IMR-90 (cell line): ENCODE data around the gene ACSM6. TPM values are rescaled to one million over a fixed set of nuclear protein-coding genes. Genes with fewer than 3 reads are reported as not detected.

Source experiments
- ATAC-seq: fragments of 200-7000 bp; cut with Tn5 transposase; 2 replicates; pipeline ENCODE4 v1.9.1; 2020; ENCODE audit warnings: low read depth, mild to moderate bottlenecking, moderate library complexity
- BruUV-seq: library from RNA; stranded (reverse); fragments of 400-500 nt; replicated peaks from 2 replicates; lab custom pipeline; 2021; lab: Mats Ljungman, UMichigan
- CTCF ChIA-PET: fragments of 300-600 bp; formaldehyde crosslinking; extraction: SDS; loops from one replicate; lab custom pipeline; 2021; ENCODE audit warnings: antibody characterized with exemption; lab: Yijun Ruan, JAX
- POLR2A ChIA-PET: fragments of 300-600 bp; sonication (Branson Sonifier 250); formaldehyde crosslinking; loops from one replicate; lab custom pipeline; 2022; ENCODE audit warnings: antibody characterized with exemption; ENCODE audit not compliant: unreplicated experiment; lab: Charles Lee
- DNase-seq: peaks from one replicate; pipeline ENCODE4 v3.0.0; 2013
- H2AFZ ChIP-seq: replicated peaks from 2 replicates; pipeline ENCODE3; 2013; ENCODE audit warnings: low read length, mild to moderate bottlenecking; ENCODE audit not compliant: poor library complexity
- H2AK5ac ChIP-seq: 2 replicates; pipeline ENCODE4 v1.6.1; 2013; ENCODE audit warnings: low read depth, low read length, inconsistent platforms
- H2AK9ac ChIP-seq: replicated peaks from 2 replicates; pipeline ENCODE3; 2013; ENCODE audit warnings: mild to moderate bottlenecking, low read depth, low read length, moderate library complexity; ENCODE audit not compliant: poor library complexity
- H2BK120ac ChIP-seq: 2 replicates; pipeline ENCODE4 v1.6.1; 2013; ENCODE audit warnings: low read depth, low read length, inconsistent platforms
- H2BK15ac ChIP-seq: 3 replicates; pipeline ENCODE4 v1.6.1; 2013; ENCODE audit warnings: low read depth, low read length, inconsistent platforms
- H2BK20ac ChIP-seq: 2 replicates; pipeline ENCODE4 v1.6.1; 2013; ENCODE audit warnings: low read depth, mild to moderate bottlenecking, inconsistent platforms, low read length, moderate library complexity
- H2BK5ac ChIP-seq: 2 replicates; pipeline ENCODE4 v1.6.1; 2013; ENCODE audit warnings: mild to moderate bottlenecking, low read depth, low read length, inconsistent platforms; ENCODE audit not compliant: poor library complexity, severe bottlenecking
- H3K14ac ChIP-seq: replicated peaks from 2 replicates; pipeline ENCODE4 v1.6.1; 2013; ENCODE audit warnings: low read depth, low read length, inconsistent platforms
- H3K18ac ChIP-seq: 2 replicates; pipeline ENCODE4 v1.6.1; 2013; ENCODE audit warnings: low read depth, low read length, control low read depth
- H3K23ac ChIP-seq: 2 replicates; pipeline ENCODE4 v1.6.1; 2013; ENCODE audit warnings: low read depth, low read length, inconsistent platforms
- H3K27ac ChIP-seq: 2 replicates; pipeline ENCODE4 v1.5.1; 2013; ENCODE audit warnings: mild to moderate bottlenecking, control low read depth, low read length; ENCODE audit not compliant: insufficient read depth
- H3K27me3 ChIP-seq: 2 replicates; pipeline ENCODE4 v1.6.1; 2013; ENCODE audit warnings: low read length; ENCODE audit not compliant: control insufficient read depth, insufficient read depth
- H3K36me3 ChIP-seq: 2 replicates; pipeline ENCODE4 v1.6.1; 2013; ENCODE audit warnings: low read length, mixed read lengths; ENCODE audit not compliant: control insufficient read depth, insufficient read depth
- H3K4ac ChIP-seq: 2 replicates; pipeline ENCODE4 v1.6.1; 2013; ENCODE audit warnings: low read depth, low read length, inconsistent platforms
- H3K4me1 ChIP-seq: 2 replicates; pipeline ENCODE4 v1.6.1; 2013; ENCODE audit warnings: low read length, mixed read lengths; ENCODE audit not compliant: control insufficient read depth, insufficient read depth
- H3K4me2 ChIP-seq: 2 replicates; pipeline ENCODE4 v1.6.1; 2013; ENCODE audit warnings: low read depth, mild to moderate bottlenecking, control low read depth, low read length, moderate library complexity
- H3K4me3 ChIP-seq: 2 replicates; pipeline ENCODE4 v1.5.1; 2013; ENCODE audit warnings: low read depth, mild to moderate bottlenecking, control low read depth, low read length, moderate library complexity; ENCODE audit not compliant: insufficient read depth
- H3K56ac ChIP-seq: 2 replicates; pipeline ENCODE4 v1.6.1; 2013; ENCODE audit warnings: low read length, inconsistent platforms; ENCODE audit not compliant: insufficient read depth; ENCODE audit errors: extremely low read depth
- H3K79me1 ChIP-seq, 2 experiments: 2 replicates each; pipeline ENCODE4 v1.6.1; 2013; ENCODE audit warnings: low read length in 2 of 2, inconsistent platforms in 1 of 2, low read depth in 1 of 2
- H3K9ac ChIP-seq: 2 replicates; pipeline ENCODE4 v1.6.1; 2013; ENCODE audit warnings: low read depth, low read length, control low read depth
- H3K9me1 ChIP-seq: 2 replicates; pipeline ENCODE4 v1.6.1; 2013; ENCODE audit warnings: low read length, inconsistent platforms; ENCODE audit not compliant: insufficient read depth
- H3K9me3 ChIP-seq: 2 replicates; pipeline ENCODE4 v1.6.1; 2013; ENCODE audit warnings: low read length; ENCODE audit not compliant: control insufficient read depth, insufficient read depth
- H4K20me1 ChIP-seq: 2 replicates; pipeline ENCODE4 v1.6.1; 2013; ENCODE audit warnings: low read length, inconsistent platforms; ENCODE audit not compliant: insufficient read depth
- H4K5ac ChIP-seq: 2 replicates; pipeline ENCODE4 v1.6.1; 2013; ENCODE audit warnings: mild to moderate bottlenecking, low read depth, low read length, control low read depth
- H4K8ac ChIP-seq, 2 experiments: 2 replicates each; pipeline ENCODE4 v1.6.1; 2013; ENCODE audit warnings: low read depth in 2 of 2, low read length in 2 of 2, control low read depth in 1 of 2, inconsistent platforms in 1 of 2
- H4K91ac ChIP-seq: 2 replicates; pipeline ENCODE4 v1.6.1; 2013; ENCODE audit warnings: low read depth, low read length, inconsistent platforms; ENCODE audit not compliant: insufficient read depth
- BHLHE40 ChIP-seq: fragments of 150-350 bp; IDR thresholded peaks from 2 replicates; pipeline ENCODE4 v1.6.1; 2016; ENCODE audit warnings: mild to moderate bottlenecking, low read depth, low read length
- CEBPB ChIP-seq: IDR thresholded peaks from 2 replicates; pipeline ENCODE4 v1.6.1; 2012; ENCODE audit warnings: low read depth, low read length, improper control_type of control experiment
- CHD1 ChIP-seq: IDR thresholded peaks from 2 replicates; pipeline ENCODE4 v1.6.1; 2012; ENCODE audit warnings: low read depth, low read length, improper control_type of control experiment
- CTCF ChIP-seq: conservative IDR thresholded peaks from 2 replicates; pipeline ENCODE4 v1.5.1; 2012; ENCODE audit warnings: mild to moderate bottlenecking, low read depth, low read length, improper control_type of control experiment
- FOS ChIP-seq: fragments of 150-350 bp; IDR thresholded peaks from 2 replicates; pipeline ENCODE4 v1.6.1; 2016; ENCODE audit warnings: low read depth, low read length
- MAFK ChIP-seq: IDR thresholded peaks from 2 replicates; pipeline ENCODE4 v1.6.1; 2012; ENCODE audit warnings: low read depth, low read length, improper control_type of control experiment
- MAZ ChIP-seq: IDR thresholded peaks from 2 replicates; pipeline ENCODE4 v1.6.1; 2012; ENCODE audit warnings: low read depth, mild to moderate bottlenecking, low read length, improper control_type of control experiment, moderate library complexity, borderline replicate concordance
- MXI1 ChIP-seq: IDR thresholded peaks from 2 replicates; pipeline ENCODE4 v1.6.1; 2012; ENCODE audit warnings: low read depth, mild to moderate bottlenecking, low read length, moderate library complexity, borderline replicate concordance
- NFE2L2 ChIP-seq: fragments of 150-350 bp; IDR thresholded peaks from 2 replicates; pipeline ENCODE4 v1.6.1; 2016; ENCODE audit warnings: low read depth, mild to moderate bottlenecking, low read length
- POLR2A ChIP-seq: IDR thresholded peaks from 2 replicates; pipeline ENCODE4 v1.6.1; 2012; ENCODE audit warnings: mild to moderate bottlenecking, low read depth, low read length
- RAD21 ChIP-seq: IDR thresholded peaks from 2 replicates; pipeline ENCODE4 v1.6.1; 2012; ENCODE audit warnings: low read length, improper control_type of control experiment
- RCOR1 ChIP-seq: IDR thresholded peaks from 2 replicates; pipeline ENCODE4 v1.6.1; 2012; ENCODE audit warnings: mild to moderate bottlenecking, low read length, improper control_type of control experiment; ENCODE audit not compliant: insufficient replicate concordance
- RFX5 ChIP-seq: IDR thresholded peaks from 2 replicates; pipeline ENCODE4 v1.8.0; 2012; ENCODE audit warnings: low read depth, mild to moderate bottlenecking, low read length, moderate library complexity
- SMC3 ChIP-seq: fragments of 150-350 bp; IDR thresholded peaks from 2 replicates; pipeline ENCODE4 v1.6.1; 2016; ENCODE audit warnings: low read depth, mild to moderate bottlenecking, antibody characterized with exemption, low read length, moderate library complexity
- WGBS, 2 experiments: methylation state at CpG; one replicate each; pipeline versions ENCODE4 v1.1.5 to v1.1.7; 2013; ENCODE audit warnings: missing lambda C conversion rate in 2 of 2; ENCODE audit not compliant: insufficient read length in 1 of 2; ENCODE audit errors: extremely low coverage in 2 of 2; 5-methylcytosine and 5-hydroxymethylcytosine counted together
- dilution Hi-C: fragments of 300-500 bp; cut with HindIII; formaldehyde crosslinking; loops from one replicate; pipeline ENCODE4 v1.14.3; 2018; ENCODE audit warnings: low sequenced_read_pairs; ENCODE audit not compliant: unreplicated experiment
- in situ Hi-C: fragments of 300-500 bp; cut with MboI; formaldehyde crosslinking; loops from 3 replicates; pipeline ENCODE4 v1.14.3; 2019; ENCODE audit warnings: low sequenced_read_pairs, inconsistent platforms, mixed read lengths
- intact Hi-C: fragments of 100-400 bp; cut with micrococcal nuclease; formaldehyde crosslinking; loops from 2 replicates; pipeline ENCODE4 v1.10.0; 2022
- polyA plus RNA-seq, 3 experiments: library from polyadenylated mRNA; depleted of rRNA; stranded (reverse); fragments of >200 nt; gene quantifications; 2 replicates each; pipeline ENCODE4 v1.2.3, GENCODE V29; 2012; ENCODE audit warnings: low replicate concordance in 1 of 3
- total RNA-seq: library from RNA; depleted of rRNA; stranded (reverse); fragments of >200 nt; gene quantifications from 2 replicates; pipeline ENCODE4 v1.2.3, GENCODE V29; 2012
- TF ChIP-seq, protein P1 (sequence below): fragments of 150-350 bp; IDR thresholded peaks from 2 replicates; pipeline ENCODE4 v1.6.1; 2016; ENCODE audit warnings: low read depth, mild to moderate bottlenecking, low read length, moderate library complexity, borderline replicate concordance

The ACSM6 gene
- total and polyA plus RNA-seq, 2 of the 4 experiments (the other 2 are of a cell fraction), result not detected

- Histone ChIP-seq H4K91ac (0 out of 2 replicates have a peak overlapping the region, but pooled peaks have one; percentile 16), H3K36me3 (no peaks in the 10 kb centered on the region; the same call in 1 of the 2 replicates), H3K79me1 (peaks cover 17 to 74% of the 10 kb centered on the region in 2 experiments), H4K5ac (peak overlapping the region; percentile 76; the same call in 1 of the 2 replicates), H3K27ac (peak overlapping the region; percentile 98; the same call in 1 of the 2 replicates), H3K18ac (peak overlapping the region; percentile 71), H3K4me2 (peak overlapping the region; percentile 34), H2AK9ac (no peak overlapping the region), H3K4ac (peak overlapping the region; percentile 48), H3K27me3 (no peaks in the 10 kb centered on the region), H2BK15ac (peak overlapping the region; percentile 43), H2BK20ac (peak overlapping the region; percentile 2), H3K4me3 (no peak overlapping the region), H3K9ac (peak overlapping the region; percentile 63), H3K9me3 (no peaks in the 10 kb centered on the region), H4K8ac (peak overlapping the region in 1 of 2 experiments; percentile 22; a peak in 1 of 4 replicates), H2AFZ (no peak overlapping the region), H3K9me1 (peaks cover 26% of the 10 kb centered on the region), H3K23ac (peak overlapping the region; percentile 78), H2AK5ac (peak overlapping the region; percentile 81), H3K56ac (no peak overlapping the region), H3K14ac (peak overlapping the region; percentile 62; the same call in 1 of the 2 replicates), H2BK120ac (peak overlapping the region; percentile 48; the same call in 1 of the 2 replicates), H4K20me1 (peaks cover 71% of the 10 kb centered on the region), H2BK5ac (peak overlapping the region; percentile 79), H3K4me1 (peaks cover 38% of the 10 kb centered on the region)
- intact Hi-C loops, result loop anchor here (5.0 kb wide), 1 partner anchor 86 kb away; no protein-coding TSS in a partner anchor
- dilution Hi-C loops, result no loop called here
- ChIA-PET CTCF (no interaction called here), POLR2A (interaction anchor here (0.6 to 0.8 kb wide), 2 partner anchors 11 to 87 kb away, joined by 8 to 10 read pairs; no protein-coding TSS in a partner anchor)
- no TSS peak for BruUV-seq
- no peak for ATAC-seq
- in situ Hi-C loops, result no loop called here
- WGBS, 2 experiments, result 100% methylated on average over 2 of the region's 8 CpGs; no CpG with 5 or more reads in 1 of the 2 experiments
- DNase-seq, result no peak
- TF ChIP-seq, protein P1, sequence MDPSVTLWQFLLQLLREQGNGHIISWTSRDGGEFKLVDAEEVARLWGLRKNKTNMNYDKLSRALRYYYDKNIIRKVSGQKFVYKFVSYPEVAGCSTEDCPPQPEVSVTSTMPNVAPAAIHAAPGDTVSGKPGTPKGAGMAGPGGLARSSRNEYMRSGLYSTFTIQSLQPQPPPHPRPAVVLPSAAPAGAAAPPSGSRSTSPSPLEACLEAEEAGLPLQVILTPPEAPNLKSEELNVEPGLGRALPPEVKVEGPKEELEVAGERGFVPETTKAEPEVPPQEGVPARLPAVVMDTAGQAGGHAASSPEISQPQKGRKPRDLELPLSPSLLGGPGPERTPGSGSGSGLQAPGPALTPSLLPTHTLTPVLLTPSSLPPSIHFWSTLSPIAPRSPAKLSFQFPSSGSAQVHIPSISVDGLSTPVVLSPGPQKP, result no peak
- TF ChIP-seq CHD1, result no peak
- TF ChIP-seq RFX5, result no peak
- no peak for TF ChIP-seq FOS
- no peak for TF ChIP-seq SMC3
- TF ChIP-seq BHLHE40, result no peak
- no peak for TF ChIP-seq MAFK
- no peak for TF ChIP-seq NFE2L2
- TF ChIP-seq CTCF, result no peak
- TF ChIP-seq RCOR1, result no peak
- no peak for TF ChIP-seq RAD21
- TF ChIP-seq CEBPB, result no peak
- TF ChIP-seq MAZ, result no peak
- no peak for TF ChIP-seq MXI1
- no peak for TF ChIP-seq POLR2A
Measured at GRCh38 chr10:95276367-95277200, 82.5 kb downstream of the ACSM6 start.
